ENCODE results near the gene NKAIN2. TPM values are rescaled to one million over a fixed set of nuclear protein-coding genes. Genes with fewer than 3 reads are reported as not detected.
"Not testable (repeated sequence)": the region's sequence is repeated elsewhere in the genome, so short reads cannot be mapped to it uniquely, and the experiment has no call there.

NKAIN2 gene
- total RNA-seq, 3 donors from 2014 or later (not counting 1 experiment from before 2014, with no cell fraction given) = 0.45 TPM; not detected in 2

DNA sequence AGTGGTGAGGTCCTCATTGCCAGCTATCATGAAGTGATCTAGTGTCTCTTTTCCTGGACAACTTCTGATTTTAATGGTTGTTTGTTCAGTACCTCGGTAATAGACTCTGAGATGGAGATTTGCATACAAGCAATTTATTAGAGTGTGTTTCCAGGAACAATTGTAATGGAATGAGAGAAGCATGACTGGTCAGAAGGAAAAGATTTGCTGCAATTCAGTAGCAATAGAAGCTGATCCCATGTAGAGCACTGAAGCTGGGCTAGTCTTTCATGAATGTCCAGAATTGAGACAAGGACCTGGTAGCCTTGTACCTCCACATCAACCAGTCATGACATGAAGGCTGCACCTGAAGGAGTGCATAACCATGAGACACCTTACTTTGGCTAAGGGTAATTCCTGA, 526.5 kb downstream of the NKAIN2 start:
- WGBS (ENCODE audit: insufficient coverage) = 86% methylated on average over 1 of the region's 1 CpG
- Histone ChIP-seq H3K4me3 (ENCODE audit: low read length) (no peak overlapping the region), H3K4me1 (ENCODE audit: control insufficient read depth, insufficient read depth, low read length) (no peaks in the 10 kb centered on the region), H3K27ac (ENCODE audit: low read length) (no peak overlapping the region), H3K27me3 (ENCODE audit: control insufficient read depth, insufficient read depth, low read length) (no peaks in the 10 kb centered on the region), H3K36me3 (ENCODE audit: control insufficient read depth, insufficient read depth, low read length) (no peaks in the 10 kb centered on the region), H3K9me3 (ENCODE audit: control insufficient read depth, insufficient read depth, low read length) (no peaks in the 10 kb centered on the region)
- DNase-seq = no peak
- Mint-ChIP-seq H3K4me3 (no peak overlapping the region), H3K36me3 (no peaks in the 10 kb centered on the region), H3K27me3 (ENCODE audit: low read depth in 2 of 2) (no peaks in the 10 kb centered on the region), H3K9me3 (peaks cover 4 to 5% of the 10 kb centered on the region in 2 donors), H3K27ac (no peak overlapping the region), H3K4me1 (no peaks in the 10 kb centered on the region)
- intact Hi-C loops (cut with micrococcal nuclease) = no loop called here
- TF ChIP-seq CTCF (IDR thresholded peaks at IDR 0.05) = no peak
- ATAC-seq = no peak

- Mint-ChIP-seq H3K4me1 (no peaks in the 10 kb centered on the region), H3K4me3 (no peak overlapping the region), H3K27me3 (ENCODE audit: low read depth in 2 of 2) (no peaks in the 10 kb centered on the region), H3K27ac (no peak overlapping the region), H3K9me3 (peaks cover 2% of the 10 kb centered on the region in 2 donors), H3K36me3 (no peaks in the 10 kb centered on the region)
- Histone ChIP-seq H3K27ac (ENCODE audit: low read length) (no peak overlapping the region), H3K36me3 (ENCODE audit: control insufficient read depth, insufficient read depth, low read length) (no peaks in the 10 kb centered on the region), H3K4me3 (ENCODE audit: low read length) (no peak overlapping the region), H3K4me1 (ENCODE audit: control insufficient read depth, insufficient read depth, low read length) (no peaks in the 10 kb centered on the region), H3K9me3 (ENCODE audit: control insufficient read depth, insufficient read depth, low read length) (no peaks in the 10 kb centered on the region), H3K27me3 (ENCODE audit: control insufficient read depth, insufficient read depth, low read length) (no peaks in the 10 kb centered on the region)
- 61% methylated on average over 4 of the region's 4 CpGs for WGBS (ENCODE audit: insufficient coverage)
- intact Hi-C loops (cut with micrococcal nuclease) = no loop called here
- no peak for TF ChIP-seq CTCF (IDR thresholded peaks at IDR 0.05)
- no peak for ATAC-seq
- no peak for DNase-seq
These were observed 530.7 kb downstream of the NKAIN2 start for GRCh38 chr6:124334359-124334758.

DNA sequence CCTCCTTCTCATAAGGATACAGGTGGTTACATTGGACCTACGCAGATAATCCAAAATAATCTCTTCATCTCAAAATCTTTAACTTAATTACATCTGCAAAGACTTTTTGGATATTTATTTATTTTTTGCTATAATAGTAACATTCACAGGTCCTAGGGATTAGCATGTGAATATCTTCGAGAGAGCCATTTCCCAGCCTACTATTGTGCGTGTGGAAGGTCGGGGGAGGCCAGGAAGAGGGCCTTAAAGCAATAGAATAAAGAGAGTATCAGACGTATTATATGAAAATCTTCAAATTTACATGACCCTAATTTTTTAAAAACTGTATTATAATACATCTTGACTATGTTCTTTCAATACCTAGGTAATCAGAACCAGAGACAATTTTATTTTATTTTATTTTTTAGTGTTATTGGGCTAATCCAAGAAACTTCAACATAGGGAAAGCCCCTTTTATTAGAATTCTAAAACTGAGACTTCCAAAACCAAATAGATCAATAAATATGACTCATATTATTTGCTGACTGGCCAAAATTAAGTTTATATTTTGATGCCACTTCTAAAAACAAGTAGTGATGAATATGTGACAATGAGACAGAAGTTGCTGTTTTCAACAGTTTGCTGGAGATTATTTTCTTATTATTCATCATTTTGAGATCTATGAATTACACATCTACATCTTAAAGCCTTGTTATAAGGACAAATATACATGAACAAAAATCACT, 536.1 kb downstream of the NKAIN2 start:
- 94% methylated on average over 3 of the region's 5 CpGs for WGBS (ENCODE audit: insufficient coverage)
- intact Hi-C loops (cut with micrococcal nuclease) = no loop called here
- no peaks in the 10 kb centered on the region for H3K36me3 ChIP-seq (ENCODE audit: control insufficient read depth, insufficient read depth, low read length)
- H3K4me1 ChIP-seq (ENCODE audit: control insufficient read depth, insufficient read depth, low read length) = no peaks in the 10 kb centered on the region
- DNase-seq (no peak), ATAC-seq (no peak)
- TF ChIP-seq CTCF (IDR thresholded peaks at IDR 0.05) = no peak
- Mint-ChIP-seq H3K9me3 (no peaks in the 10 kb centered on the region), H3K36me3 (no peaks in the 10 kb centered on the region), H3K27ac (no peak overlapping the region), H3K4me1 (no peaks in the 10 kb centered on the region), H3K4me3 (no peak overlapping the region), H3K27me3 (ENCODE audit: low read depth in 2 of 2) (no peaks in the 10 kb centered on the region)
- no peak overlapping the region for H3K27ac ChIP-seq (ENCODE audit: low read length)
- no peak overlapping the region for H3K4me3 ChIP-seq (ENCODE audit: low read length)
- H3K27me3 ChIP-seq (ENCODE audit: control insufficient read depth, insufficient read depth, low read length) = no peaks in the 10 kb centered on the region
- H3K9me3 ChIP-seq (ENCODE audit: control insufficient read depth, insufficient read depth, low read length) = no peaks in the 10 kb centered on the region

- DNase-seq; H3K27me3 ChIP-seq (ENCODE audit: control insufficient read depth, insufficient read depth, low read length); H3K4me3 ChIP-seq (ENCODE audit: low read length); H3K27ac ChIP-seq (ENCODE audit: low read length); H3K27ac Mint-ChIP-seq; ATAC-seq; H3K36me3 ChIP-seq (ENCODE audit: control insufficient read depth, insufficient read depth, low read length); H3K4me1 Mint-ChIP-seq; H3K4me1 ChIP-seq (ENCODE audit: control insufficient read depth, insufficient read depth, low read length); H3K4me3 Mint-ChIP-seq; H3K9me3 ChIP-seq (ENCODE audit: control insufficient read depth, insufficient read depth, low read length); H3K27me3 Mint-ChIP-seq (ENCODE audit: low read depth in 2 of 2); intact Hi-C loops (cut with micrococcal nuclease); H3K36me3 Mint-ChIP-seq: not testable (repeated sequence)
- 96% methylated on average over 6 of the region's 6 CpGs for WGBS (ENCODE audit: insufficient coverage)
- H3K9me3 Mint-ChIP-seq = peaks cover 6 to 19% of the 10 kb centered on the region in 2 donors
These were observed 544.7 kb downstream of the NKAIN2 start for GRCh38 chr6:124348339-124348738.
